Activated CD8-positive, alpha-beta memory T cell treated with anti-CD3 and anti-CD28 coated beads for 36 hours (primary cell): ENCODE results near the gene SIGLEC1. TPM values are rescaled to one million over a fixed set of nuclear protein-coding genes. Genes with fewer than 3 reads are reported as not detected.

ENCODE experiments used
- CTCF ChIA-PET: fragments of 350-600 bp; sonication (Branson Sonifier 250); formaldehyde crosslinking; loops from one replicate; lab custom pipeline; 2021; ENCODE audit warnings: antibody characterized with exemption; lab: Charles Lee
- POLR2A ChIA-PET: fragments of 350-600 bp; sonication (Branson Sonifier 250); formaldehyde crosslinking; loops from one replicate; lab custom pipeline; 2021; ENCODE audit warnings: antibody characterized with exemption; lab: Charles Lee
- total RNA-seq, 2 experiments: library from RNA; stranded (reverse); gene quantifications; one replicate each; pipeline ENCODE4 v1.2.3, GENCODE V29; 2021

SIGLEC1 gene
- total RNA-seq, 2 experiments from 2014 or later, result not detected

DNA sequence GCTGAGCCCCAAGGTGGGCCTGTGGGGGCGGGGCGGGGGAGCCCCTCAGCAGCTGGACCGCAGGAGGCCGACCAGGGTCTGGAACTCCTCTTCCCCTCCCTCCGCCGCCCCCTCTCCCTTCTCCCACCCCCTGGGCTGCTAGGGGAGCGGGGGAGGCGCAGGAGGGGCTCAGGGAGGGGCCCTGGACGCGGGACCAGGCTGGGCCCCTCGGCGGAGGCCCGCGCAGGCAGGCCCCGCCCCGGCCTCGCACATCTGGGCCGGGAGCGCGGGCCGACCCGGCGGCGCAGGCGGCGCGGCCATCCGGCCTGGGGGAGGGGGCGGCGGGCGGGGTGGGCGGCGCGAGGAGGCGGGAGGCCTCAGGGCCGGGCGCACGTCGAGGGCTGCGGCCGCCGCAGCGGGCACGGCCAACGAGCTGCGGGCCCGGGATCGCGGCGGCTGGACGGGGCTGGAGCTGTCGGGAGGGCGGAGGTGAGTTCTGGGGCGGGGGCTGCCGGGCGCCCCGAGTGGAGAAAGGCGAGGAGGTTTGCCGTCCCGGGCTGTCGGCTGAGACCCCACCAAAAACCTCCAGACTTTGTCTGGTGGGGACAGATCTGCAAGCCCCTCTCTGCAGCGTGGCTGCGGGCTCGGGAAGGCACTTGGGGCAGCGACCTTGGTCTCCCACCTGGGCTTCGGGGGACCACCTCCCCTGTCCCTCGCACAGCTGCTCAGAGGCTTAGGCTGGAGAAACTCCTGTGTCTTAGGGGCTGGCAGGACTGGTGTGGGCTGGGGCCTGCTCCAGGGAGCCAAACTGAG, 20.1 kb upstream of the SIGLEC1 start, which contains the start of gene HSPA12B:
HSPA12B (plus strand) TSS at position 359 of the 792 bp plus-strand sequence. CDS start 5,990 bp downstream, outside the sequence.
- ChIA-PET POLR2A (no interaction called here), CTCF (no interaction called here)

DNA sequence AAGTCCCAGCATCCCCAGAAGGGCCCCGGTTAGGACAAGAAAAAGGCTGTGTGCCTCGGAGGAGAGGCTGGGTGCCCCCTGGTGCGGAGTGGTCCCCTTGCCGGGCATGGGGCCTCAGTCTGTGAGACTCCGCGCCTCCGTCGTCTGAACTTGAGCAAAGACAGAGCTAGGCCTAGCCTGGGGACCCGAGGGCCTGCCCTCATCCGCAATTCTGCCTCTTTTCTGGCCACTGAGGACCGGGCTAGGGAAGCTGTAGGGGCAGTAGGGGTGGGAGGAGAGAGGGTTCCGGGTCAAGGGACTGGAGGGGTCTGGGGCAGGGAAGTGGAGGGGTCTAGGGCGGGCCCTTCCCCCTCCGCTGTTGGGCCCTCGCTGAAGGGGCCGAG, 19.5 kb upstream of the SIGLEC1 start:
- ChIA-PET POLR2A (no interaction called here), CTCF (interaction anchor here (0.6 kb wide), 1 partner anchor 61 kb away, joined by 3 read pairs; no protein-coding TSS in a partner anchor)

DNA sequence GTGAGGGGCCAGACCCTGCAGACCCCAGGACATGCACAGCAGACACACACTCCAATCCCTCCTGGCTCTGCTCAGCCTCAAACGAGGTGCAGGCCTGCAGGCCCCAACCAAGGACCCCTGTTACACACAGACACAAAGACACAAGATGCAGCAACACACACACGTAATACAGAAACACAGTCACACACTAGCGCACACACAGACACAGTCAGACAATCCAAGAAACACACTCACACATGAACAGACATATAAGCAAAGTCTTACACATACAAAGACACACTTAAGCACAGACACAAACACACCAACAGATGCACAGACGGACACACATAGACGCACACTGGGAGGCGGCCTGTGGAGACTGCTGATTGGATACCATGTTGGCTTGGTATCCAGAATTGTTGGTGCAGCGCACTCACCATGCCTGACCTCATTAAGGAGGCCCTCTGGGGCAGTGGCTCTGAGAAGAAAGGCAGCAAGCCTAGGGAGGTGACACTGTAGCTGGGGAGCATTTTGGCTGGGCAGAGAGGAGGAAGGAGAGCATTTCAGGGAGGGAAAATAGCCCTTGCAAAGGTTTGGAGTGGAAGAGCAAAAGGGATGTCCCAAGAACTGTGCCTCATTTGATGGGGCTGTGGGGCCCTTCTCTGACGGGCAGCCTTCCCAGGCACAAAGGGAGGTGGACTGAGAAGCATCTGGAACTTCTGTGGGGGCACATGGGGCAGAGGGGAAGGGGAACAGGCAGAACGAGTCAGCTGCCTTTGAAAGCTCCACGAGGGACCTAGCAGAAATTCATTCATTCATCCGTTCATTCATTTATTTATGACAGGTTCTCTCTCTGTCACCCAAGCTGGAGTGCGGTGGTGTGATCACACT, 18.6 kb upstream of the SIGLEC1 start:
- CTCF ChIA-PET, result interaction anchor here (1.9 kb wide), 1 partner anchor 20 kb away, joined by 7 read pairs; no protein-coding TSS in a partner anchor
- POLR2A ChIA-PET, result no interaction called here

DNA sequence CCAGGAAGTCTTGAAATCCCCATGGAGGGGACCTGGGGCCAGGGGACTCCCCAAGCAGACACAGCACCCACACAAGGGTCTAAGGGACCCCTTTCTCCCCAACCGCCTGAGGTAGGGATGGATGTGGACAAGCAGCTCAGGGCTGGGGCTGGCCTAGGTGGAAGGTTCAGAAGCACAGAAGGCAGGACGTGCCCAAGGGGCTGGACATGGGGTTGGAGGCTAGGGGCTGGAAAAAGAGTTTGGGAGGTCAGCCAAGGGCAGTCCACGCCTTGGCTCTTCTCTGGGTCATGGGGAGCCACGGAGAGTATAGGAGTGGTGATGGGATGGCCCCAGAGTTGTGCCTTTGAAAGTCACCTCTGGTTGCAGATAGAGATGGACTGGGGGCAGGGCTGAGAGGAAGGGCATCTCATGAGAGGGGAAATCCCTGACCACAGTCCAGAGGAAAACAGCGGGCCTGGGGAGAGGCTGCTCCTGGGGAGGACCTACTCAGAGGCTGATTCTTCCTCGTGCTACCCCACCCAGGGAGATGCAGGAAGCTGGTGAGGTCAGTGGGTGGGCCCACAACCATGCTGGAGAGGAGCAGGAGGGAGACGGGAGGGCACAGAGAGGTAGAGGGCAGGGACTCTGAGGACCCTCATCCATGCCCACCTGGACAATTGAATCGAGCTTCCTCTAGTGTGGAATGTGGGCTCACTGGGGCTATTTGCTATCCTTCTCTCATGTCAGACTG, 17.6 kb upstream of the SIGLEC1 start:
- ChIA-PET POLR2A (no interaction called here), CTCF (interaction anchor here (1.9 kb wide), 1 partner anchor 19 kb away, joined by 7 read pairs; no protein-coding TSS in a partner anchor)

DNA sequence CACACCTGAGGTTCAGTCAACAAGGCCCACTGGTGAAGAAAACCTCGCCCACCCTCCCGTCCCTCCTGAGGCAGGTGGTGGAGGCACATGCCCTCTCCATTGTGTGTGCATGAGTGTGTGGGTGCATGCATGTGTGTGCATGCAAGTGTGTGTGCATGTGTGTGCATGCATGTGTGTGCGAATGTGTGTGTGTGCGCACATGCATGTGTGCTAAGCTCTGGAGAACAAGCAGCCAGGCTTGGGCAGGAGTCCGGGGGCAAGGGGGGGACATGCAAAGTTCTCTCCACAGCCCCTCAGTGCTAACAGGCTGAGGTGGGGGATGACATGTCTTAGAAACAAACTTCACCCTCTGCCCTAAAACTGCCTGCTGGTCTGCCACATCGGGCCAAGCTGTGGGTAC, 17.0 kb upstream of the SIGLEC1 start:
- POLR2A ChIA-PET, result no interaction called here
- CTCF ChIA-PET, result interaction anchor here (1.9 kb wide), 1 partner anchor 19 kb away, joined by 7 read pairs; no protein-coding TSS in a partner anchor

DNA sequence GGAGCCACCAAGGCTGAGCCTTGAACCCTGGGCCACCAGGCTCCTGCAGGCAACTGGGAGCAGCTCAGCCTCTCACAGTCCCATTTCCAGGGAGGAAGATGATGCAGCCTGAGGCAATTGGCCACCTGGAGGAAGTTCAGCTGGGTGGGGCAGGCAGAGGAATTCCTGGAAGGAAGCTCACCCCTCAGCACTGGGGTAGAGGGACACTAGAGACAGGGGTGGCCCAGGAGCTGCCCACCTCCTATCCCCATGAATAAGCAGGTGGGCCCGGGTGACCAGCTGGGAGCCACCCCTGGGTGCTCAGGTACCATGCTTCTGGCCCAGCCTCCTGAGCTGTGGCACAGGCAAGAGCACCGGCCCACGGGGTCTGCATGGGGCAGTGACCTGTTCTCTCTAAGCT, 16.5 kb upstream of the SIGLEC1 start:
- ChIA-PET CTCF (no interaction called here), POLR2A (no interaction called here)

DNA sequence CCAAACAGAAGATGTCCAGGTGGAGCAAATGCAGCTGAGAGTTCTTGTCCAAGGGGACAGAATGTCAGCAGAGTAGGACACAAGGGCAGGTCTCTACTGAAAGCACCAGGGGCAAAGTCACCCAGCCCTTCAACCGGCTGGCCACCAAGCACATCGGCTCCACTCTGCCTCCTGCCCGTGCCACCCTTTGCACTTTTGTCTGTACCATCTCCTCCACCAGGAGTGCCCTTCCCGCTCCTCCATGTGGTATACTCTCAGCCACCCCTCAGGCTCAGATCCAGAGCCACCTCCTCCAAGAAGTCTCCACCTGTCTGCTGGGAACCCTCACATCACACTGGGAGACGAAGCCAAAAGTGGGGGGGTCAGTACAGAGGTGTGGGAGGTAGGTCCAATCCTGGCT, 16.0 kb upstream of the SIGLEC1 start:
- POLR2A ChIA-PET, result no interaction called here
- CTCF ChIA-PET, result interaction anchor here (1.7 kb wide), 1 partner anchor 18 kb away, joined by 7 read pairs; no protein-coding TSS in a partner anchor

DNA sequence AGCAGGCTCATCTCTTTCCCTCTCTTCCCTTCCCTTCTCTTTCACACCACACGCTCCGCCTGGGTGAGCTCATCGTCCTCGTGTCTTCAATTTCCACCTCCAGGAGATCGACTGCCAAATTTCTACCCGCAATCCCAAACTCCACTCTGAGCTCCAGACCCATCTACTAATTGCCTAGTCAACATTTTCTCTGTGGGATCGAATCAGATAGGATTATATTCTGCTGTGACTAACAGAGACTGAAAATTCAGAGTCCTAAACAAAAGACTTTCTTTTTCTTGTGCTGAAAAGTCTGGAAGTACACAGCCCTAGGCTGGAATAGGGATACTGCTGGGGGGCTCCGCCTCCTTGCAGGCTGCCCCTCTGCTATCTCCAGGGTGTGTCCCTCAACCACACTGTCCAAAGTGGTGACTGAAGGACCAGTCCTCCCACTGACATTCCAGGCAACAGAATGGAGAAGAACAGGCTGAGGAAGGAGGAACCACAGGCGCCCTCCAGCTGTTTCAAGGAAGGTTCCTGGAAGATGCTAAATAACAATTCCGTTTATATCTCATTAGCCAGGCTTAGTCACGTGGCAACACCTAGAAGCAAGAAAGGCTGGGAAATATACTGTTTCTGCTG, 15.1 kb upstream of the SIGLEC1 start:
- CTCF ChIA-PET, result interaction anchor here (1.7 kb wide), 1 partner anchor 17 kb away, joined by 7 read pairs; no protein-coding TSS in a partner anchor

DNA sequence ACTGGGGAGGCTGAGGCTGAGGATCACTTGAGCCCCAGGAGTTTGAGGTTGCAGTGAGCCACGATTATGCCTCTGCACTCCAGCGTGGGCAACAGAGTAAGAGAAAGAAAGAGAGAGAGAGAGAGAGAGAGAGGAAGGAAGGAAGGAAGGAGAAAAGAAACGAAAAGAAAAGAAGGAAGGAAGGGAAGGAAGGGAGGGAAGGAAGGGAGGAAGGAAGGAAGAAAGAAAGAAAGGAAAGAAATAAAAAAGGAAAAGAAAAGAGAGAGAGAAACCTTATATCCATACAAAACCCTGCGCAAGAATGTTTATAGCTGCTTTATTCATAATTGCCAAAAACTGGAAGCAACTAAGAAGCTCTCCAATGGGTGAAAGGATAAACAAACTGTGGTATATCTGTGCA, 12.0 kb upstream of the SIGLEC1 start:
- CTCF ChIA-PET, result interaction anchor here (1.1 kb wide), 1 partner anchor 10 kb away, joined by 3 read pairs; no protein-coding TSS in a partner anchor
- POLR2A ChIA-PET, result no interaction called here

More for the DNA sequence above, 15.1 kb upstream of the SIGLEC1 start:
- POLR2A ChIA-PET, result no interaction called here

DNA sequence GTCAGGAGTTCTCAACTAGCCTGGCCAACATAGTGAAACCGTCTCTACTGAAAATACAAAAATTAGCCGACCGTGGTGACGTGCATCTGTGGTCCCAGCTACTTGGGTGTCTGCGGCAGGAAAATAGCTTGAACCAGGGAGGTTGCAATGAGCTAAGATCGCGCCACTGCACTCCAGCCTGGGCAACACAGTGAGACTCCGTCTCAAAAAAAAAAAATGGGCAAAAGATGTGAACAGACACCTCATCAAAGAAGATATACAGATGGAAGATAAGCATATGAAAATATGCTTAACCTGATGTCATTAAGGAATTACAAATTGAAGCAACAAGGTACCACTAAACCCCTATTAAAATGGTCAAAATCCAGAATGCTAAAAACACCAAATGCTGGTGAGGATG, 10.9 kb upstream of the SIGLEC1 start:
- POLR2A ChIA-PET, result no interaction called here
- CTCF ChIA-PET, result interaction anchor here (1.1 kb wide), 1 partner anchor 11 kb away, joined by 3 read pairs; no protein-coding TSS in a partner anchor

DNA sequence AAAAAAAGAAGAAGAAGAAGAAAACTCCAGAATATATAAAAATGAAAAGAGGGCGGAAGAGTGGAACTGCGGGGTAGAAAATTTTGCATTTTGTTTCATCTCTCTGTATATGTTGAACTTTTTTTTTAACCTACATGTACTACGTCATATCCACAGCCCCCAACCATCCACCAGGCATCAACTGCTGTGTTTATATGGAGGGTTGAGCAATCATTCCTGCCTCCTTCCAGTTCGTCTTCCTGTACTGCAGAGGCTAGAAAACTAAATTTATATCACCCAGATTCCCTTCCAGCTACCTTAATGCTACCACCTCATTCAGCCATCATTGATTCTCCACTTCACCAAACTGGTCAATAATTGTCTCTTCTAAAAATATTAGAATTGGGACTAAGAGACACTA, 9.5 kb upstream of the SIGLEC1 start:
- ChIA-PET CTCF (no interaction called here), POLR2A (no interaction called here)

DNA sequence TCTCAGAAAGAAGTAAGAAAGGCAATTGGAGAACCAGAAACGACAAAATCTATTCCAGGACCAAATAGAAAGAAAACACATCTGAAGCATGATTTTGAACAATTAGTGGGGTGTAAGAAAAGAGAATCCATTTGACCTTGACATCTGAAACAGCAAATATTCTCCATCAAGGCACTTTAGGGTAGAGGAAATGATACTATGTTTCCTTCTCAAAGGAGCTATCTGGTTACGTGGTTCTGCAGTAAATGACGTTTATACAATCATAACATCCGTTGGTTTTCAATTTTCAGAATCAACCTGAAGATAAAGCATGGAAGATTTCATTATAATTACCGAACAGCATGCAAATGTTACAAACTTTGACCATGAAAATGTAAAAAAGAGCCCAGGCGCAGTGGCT, 8.2 kb upstream of the SIGLEC1 start:
- ChIA-PET CTCF (no interaction called here), POLR2A (no interaction called here)

DNA sequence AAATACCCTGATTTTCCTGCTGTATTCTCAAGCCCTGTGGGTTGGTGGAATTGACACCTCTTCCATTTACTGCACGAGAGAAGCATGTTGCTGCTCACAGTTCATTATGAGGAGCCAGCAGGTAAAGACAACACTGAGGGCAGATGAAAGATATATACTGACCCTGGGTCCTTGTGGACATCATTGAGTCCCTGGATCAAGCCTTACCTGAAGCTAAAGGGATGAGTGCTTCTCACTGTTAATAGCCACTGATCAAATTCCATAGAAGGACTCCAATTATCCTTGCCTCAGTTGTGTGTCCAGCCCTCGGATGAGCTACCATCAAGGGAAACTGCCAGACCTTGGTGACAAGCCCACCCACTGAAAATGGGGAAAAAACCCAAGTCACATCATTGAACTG, 7.7 kb upstream of the SIGLEC1 start:
- ChIA-PET POLR2A (no interaction called here), CTCF (no interaction called here)

DNA sequence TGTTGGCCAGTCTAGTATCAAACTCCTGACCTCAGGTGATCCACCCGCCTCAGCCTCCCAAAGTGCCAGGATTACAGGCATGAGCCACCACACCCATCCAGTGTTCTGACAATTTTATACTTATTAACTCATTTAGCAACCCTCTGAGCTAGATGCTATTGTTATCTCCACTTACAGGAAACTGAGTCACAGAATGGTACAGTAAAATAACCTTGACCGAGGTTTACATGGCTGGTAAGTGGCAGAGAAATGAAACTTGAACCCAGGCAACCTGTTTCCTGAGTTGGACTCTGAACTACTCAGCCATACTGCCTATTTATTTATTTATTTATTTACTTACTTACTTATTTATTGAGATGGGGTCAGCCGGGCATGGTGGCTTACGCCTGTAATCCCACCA, 6.6 kb upstream of the SIGLEC1 start:
- ChIA-PET CTCF (no interaction called here), POLR2A (no interaction called here)

DNA sequence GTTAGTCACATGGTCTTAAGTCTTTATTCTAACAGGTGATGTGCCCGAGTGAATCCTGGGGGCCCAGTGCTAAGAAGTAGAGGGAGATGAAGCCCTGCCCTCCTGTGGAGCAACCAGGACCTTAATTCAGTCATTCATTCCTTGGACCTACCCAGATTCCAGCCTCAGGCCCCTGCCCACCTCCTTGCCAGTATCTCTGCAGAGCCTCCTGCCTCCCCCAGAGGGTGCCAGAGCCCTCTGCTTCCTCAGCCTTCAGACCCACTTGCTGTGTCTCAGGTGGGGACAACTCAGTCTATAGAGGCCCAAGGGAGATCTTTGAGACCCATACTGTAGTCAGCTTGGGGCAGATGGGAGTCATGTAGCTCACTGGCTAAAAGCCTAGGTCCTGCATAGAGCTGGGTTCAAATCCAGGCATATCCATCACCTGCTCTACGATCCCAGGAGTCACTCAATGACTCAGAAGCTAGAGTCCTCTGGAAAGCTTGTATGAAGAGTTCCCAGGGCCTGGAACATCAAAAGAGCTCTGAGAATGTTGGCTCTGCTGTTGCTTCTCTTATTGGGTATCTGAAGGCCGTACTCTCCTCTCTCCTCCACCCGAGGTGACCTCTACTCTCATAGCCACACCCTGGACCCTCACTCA, 3.9 kb upstream of the SIGLEC1 start:
- POLR2A ChIA-PET, result no interaction called here

DNA sequence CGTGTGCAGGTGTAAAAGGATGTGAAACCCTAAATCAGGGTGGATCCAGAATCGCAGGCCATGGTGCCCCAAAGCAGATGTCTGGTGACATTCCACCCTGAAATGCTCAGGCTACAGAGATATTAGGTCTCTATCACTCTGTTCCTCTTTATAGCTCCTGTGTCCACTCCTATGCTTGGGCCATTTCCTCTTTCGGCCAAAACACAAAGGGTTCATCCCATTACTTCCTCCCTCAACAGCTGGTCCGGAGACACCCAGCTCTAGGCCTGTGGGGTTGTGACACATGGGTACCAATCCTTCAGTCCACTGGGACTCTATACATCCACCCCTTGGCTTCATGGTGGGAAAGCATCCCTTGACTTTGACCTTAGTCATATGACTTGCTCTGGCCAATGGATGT, 1.7 kb upstream of the SIGLEC1 start:
- ChIA-PET POLR2A (no interaction called here), CTCF (interaction anchor here (1.0 to 1.3 kb wide), 2 partner anchors 37 to 141 kb away, joined by 3 to 4 read pairs; no protein-coding TSS in a partner anchor)

More for the DNA sequence above, 3.9 kb upstream of the SIGLEC1 start:
- CTCF ChIA-PET, result interaction anchor here (0.5 to 1.9 kb wide), 2 partner anchors 27 to 40 kb away, joined by 4 to 6 read pairs; no protein-coding TSS in a partner anchor

DNA sequence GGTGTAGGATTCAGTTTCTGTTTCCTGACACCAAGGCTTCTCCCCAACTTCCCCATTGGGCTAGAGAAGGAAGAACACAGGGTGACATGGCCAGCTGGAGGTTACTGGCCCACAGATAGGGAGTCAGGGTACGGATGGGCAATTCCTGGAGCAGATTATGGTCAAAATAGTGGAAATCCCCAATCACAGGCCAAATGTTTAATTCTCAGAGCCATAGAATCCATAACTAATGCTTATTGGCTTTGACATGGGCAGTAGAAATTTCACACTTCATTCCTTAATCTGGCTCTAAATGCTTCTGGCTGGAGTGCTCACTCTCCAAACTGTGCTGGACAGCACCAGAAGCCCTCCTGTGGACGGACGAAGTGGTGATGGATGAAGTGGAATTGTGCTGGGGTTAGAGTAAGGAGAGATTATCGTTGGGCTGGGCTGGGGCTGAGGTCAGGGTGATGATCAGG, 887 bp downstream of the SIGLEC1 start:
- ChIA-PET CTCF (interaction anchor here (0.7 to 2.4 kb wide), 15 partner anchors 11 to 950 kb away, joined by 3 to 24 read pairs (median 4); partner anchors contain the start of gene SPEF1), POLR2A (no interaction called here)
